ENCODE results near the gene APLF. TPM values are rescaled to one million over a fixed set of nuclear protein-coding genes. Genes with fewer than 3 reads are reported as not detected.

APLF gene, protein sequence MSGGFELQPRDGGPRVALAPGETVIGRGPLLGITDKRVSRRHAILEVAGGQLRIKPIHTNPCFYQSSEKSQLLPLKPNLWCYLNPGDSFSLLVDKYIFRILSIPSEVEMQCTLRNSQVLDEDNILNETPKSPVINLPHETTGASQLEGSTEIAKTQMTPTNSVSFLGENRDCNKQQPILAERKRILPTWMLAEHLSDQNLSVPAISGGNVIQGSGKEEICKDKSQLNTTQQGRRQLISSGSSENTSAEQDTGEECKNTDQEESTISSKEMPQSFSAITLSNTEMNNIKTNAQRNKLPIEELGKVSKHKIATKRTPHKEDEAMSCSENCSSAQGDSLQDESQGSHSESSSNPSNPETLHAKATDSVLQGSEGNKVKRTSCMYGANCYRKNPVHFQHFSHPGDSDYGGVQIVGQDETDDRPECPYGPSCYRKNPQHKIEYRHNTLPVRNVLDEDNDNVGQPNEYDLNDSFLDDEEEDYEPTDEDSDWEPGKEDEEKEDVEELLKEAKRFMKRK
- 4.2 and 4.8 TPM in 2 replicates for total RNA-seq

DNA sequence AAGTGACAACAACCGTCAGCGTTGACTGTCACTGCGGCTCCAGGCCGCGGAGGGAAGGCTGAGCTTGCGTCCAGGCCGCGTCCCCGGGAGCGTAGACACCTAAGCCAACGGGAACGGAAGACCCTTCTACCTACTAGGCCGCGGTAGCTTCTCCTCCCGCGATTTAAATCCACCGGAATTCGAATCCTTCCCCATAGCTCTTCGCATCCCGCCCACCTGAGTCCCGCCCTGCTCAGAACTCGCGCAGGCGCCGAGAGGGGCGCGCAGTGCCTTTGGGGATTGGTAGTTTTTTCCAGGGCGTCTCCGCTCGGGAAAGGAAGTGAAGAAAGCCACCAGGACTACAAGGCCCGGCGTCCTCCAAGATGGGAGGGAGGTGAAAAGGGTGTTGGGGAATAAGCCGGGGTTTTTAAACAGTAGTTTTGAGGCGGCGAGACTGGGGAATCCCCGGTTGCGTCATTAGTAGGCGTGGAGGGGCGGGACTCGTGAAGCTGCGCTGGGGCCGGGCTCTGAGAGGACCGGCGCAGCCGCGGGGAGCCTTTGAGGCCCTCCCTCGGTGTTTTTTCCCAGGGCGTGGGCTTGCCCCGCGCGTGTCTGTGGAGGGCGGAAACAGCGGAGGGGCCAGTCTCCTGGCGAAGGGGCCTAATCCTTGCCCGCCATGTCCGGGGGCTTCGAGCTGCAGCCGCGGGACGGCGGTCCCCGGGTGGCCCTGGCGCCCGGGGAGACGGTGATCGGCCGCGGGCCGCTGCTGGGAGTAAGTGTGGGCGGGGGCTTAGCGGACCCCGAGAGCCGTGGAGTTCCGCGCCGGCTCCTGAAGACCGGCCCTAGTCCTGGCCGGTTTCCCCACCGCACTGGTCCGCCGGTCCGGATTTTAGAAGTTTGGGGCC is at the start of gene APLF, which contains the start of gene FBXO48:
Gene APLF, plus strand, starts transcription at position 509 of the 884 bp plus-strand sequence. Its CDS starts 147 bp downstream, at position 656.
Gene FBXO48, minus strand, starts transcription at position 218 of the 884 bp plus-strand sequence. CDS start 2,149 bp downstream, outside the sequence.
- DNase-seq (ENCODE audit: low read depth, low spot score), result peak; percentile 97

DNA sequence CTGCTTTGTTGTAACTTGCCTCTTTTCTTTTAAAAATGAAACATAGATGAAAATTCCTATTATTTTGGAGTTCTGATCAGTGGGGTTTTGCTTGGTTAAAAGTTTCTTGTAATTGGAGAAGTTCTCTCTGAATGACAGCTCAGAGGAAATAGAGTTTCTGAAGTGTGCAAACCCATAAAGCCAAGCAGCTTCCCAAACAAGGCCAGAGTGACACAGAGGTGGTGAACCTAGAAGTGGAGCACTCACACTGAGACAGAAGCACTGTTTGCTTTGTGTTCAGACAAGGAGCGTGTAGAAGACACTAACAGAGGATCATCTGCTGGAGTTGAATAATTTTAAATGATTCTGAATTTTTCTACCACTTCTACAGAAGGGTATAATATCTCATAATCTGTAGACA is 49.5 kb upstream of the APLF start:
- no peak for DNase-seq (ENCODE audit: low read depth, low spot score)

DNA sequence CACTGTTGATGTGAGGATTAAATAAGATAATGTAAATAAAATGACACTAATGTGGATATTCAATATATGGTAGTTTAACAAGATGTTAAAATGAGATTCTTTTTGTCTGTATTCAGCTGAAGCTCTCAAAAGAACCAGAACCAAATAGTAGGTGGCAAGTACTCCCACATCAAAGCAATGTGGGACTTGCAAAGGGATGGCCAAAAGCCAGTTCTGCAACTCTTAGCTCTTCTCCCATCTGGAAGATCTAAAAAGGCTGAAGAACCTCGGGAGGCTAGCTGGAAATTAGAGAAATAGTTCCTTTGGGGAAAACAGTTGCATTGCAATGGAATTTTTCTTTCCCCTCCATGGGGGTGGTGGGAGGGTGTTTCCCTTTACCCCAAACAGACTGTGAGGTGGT is 49.0 kb upstream of the APLF start:
- DNase-seq (ENCODE audit: low read depth, low spot score), result no peak

DNA sequence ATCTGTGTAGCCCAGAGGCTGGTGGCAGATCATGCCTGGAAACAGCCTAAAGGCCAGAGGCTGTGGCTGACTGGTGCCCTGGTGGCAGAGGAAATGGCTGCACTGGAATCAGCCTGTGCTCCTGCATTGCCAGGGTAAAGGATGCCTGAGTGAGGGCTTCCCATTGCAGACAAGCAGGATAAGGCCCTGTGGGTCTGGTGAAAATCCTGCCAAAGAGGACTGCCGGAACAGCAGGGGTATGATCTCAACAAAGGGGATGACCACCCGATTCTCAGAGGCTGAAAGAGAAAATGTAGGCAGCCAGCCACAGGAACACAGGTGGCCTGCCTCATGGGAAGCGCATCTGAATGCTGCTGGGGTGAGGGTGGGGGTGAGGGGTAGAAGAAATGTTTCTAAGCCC is 48.5 kb upstream of the APLF start:
- DNase-seq (ENCODE audit: low read depth, low spot score), result no peak

DNA sequence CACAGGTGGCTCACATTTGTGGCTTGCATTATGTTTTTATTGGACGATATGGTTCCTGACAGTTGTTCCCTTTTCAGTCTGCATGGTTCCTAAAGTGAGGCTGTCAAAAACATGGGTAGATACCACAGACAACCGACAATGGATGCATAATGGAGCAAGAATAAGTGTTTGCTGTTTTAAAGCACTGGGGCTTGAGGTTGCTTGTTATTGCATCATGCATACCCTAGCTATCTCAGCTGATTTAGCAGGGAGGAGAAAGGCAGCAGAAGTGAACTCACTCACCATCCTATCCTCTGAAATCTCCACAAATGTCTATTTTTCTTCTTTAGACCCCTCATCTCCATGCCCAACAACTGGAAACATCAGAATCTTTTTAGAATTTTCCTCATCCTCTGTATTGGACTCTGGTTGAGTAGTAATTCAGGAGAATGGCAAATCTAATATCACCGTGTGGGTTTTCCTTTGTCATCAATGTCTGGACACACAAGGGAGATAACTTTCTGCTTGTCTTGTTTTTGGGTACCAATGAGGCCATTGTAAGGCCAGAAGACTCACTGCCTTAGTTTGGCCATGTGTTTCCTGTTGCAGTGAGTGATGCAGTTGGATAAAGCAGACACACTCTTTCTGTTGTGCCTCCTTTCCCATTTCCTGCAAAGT is 47.0 kb upstream of the APLF start:
- no peak for DNase-seq (ENCODE audit: low read depth, low spot score)

DNA sequence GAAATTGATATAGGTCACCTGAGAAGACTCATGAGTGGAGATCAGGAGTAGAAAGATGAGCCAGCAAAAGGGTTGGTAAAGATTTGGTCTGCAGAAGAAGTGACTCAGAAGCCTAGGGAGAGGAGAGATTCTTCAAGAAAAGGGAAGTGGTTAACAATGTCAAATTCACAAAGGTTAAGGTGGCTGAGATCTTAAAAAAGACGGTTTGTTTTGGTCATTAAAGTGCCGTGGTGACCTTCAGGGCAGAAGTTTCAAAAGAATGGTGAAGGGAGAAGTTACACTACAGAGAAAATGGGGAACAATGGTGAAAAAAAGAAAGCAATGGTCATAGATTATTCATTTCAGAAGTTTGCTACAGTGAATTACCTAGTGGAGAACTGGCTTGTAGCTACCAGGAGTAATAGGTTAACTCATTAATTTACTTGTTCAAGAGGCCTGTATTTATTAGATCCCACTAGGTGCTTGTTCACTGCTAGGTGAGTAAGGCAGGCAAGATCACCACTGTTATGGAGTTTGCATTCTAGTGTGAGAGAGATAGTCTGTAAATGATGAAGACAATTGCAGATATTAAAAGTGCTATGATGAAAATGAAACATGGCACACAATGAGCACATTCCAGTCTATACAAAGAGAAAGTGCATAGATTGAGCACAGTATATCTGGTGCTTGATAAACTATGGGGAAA is 43.3 kb upstream of the APLF start:
- no peak for DNase-seq (ENCODE audit: low read depth, low spot score)

DNA sequence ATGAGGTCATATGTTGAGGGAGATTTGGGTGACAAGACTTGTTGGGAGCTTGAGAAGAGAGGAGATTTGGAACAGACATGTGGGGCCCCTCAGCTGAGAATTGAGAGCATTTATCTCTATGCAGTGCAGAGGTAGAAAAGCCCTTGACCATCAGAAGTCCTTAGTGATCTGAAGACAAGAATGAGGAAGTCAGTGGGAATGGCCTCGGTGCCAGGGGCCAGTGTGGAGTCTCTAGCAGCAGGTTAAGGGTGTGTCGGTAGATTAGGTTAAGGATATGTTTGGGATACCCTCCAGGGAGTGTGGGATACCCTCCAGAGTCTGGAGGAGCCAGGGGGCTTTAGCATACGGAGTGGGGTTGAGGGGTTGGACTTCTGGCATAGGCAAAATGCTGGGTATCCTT is 41.9 kb upstream of the APLF start:
- no peak for DNase-seq (ENCODE audit: low read depth, low spot score)

DNA sequence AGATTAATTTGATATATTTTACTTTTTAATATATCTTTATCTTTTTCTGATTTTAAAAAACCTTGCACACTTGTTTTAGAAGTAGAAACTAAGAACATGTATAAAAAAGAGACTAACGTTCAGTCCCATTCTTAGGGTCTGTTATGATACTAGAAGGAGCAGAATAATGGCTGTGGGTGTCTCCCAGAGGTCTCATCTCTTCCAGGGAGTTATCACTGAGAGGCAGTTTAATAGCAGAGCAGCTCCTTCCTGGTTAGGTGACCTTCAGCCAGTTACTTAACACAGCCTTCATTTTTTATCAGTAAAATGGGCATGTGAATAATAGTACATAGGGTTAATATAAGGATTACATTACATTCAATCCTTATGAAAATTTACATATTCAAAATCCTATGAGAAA is 40.9 kb upstream of the APLF start:
- no peak for DNase-seq (ENCODE audit: low read depth, low spot score)

DNA sequence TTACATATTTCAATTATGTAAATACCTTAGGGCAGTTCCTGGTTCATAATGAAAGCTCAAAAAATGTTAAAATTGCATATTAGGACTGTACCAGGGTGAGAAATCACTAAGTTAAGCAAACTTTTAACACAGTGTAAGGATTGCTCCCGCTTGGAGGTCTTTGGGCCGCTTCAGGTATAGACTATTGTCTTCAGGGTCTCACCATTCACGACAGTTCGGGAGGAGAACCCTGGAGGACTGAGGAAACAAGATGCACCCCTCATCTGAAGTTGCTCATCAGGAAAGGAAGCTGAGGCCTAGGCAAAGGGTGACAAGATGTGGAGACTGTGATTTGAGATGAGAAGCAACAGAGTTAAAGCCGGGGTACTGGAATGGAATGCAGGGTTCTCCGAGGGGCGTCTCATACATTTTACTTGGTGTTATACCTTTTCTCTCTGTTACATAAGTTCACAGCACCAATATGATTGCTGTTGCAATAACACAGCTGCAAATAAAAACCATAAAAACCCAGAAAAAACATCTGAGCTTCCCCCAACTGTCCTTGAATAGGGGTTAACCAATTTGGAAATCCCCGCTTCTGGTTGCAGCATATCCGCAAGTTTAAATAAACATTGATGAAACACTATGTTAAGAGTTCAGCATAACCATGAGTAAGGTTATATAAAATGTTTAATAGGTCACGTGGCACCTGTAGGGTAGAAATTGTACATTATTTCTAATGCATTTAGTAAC is 40.4 kb upstream of the APLF start:
- no peak for DNase-seq (ENCODE audit: low read depth, low spot score)

DNA sequence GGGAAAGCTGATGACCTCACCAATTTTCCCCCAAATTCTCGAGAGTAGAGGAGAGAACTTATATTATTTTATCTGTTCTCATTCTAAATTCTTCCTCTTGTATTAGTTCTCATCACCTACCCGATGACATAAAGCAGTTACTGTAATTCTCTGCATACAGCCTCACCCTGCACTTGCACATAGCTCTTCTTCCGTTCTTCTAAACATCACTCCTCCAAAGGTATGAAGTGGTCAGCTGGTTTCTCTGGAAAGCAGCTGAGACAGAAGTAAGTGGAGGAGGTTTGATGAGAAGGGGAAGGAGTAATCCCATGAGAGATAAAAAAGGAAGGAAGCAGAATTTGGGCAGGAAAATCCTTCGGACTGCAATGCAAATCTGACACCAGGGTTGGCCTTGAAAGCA is 39.3 kb upstream of the APLF start:
- DNase-seq (ENCODE audit: low read depth, low spot score), result no peak

DNA sequence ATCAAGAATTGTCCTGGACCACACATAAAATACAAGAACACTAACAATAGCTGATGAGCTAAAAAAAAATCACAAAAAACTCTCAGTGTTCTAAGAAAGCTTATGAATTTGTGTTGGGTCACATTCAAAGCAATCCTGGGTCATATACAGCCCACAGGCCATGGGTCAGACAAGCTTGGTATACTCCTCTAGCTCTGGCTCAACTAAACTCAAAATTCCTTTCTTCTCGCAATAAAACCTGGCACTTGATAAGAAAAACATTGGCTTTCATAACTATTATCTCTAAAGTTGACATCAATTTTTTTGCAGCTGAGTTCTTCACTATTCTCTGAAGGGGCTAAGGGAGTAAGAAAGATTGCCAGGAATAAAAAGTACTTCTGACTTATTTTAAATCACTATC is 38.6 kb upstream of the APLF start:
- DNase-seq (ENCODE audit: low read depth, low spot score), result no peak

DNA sequence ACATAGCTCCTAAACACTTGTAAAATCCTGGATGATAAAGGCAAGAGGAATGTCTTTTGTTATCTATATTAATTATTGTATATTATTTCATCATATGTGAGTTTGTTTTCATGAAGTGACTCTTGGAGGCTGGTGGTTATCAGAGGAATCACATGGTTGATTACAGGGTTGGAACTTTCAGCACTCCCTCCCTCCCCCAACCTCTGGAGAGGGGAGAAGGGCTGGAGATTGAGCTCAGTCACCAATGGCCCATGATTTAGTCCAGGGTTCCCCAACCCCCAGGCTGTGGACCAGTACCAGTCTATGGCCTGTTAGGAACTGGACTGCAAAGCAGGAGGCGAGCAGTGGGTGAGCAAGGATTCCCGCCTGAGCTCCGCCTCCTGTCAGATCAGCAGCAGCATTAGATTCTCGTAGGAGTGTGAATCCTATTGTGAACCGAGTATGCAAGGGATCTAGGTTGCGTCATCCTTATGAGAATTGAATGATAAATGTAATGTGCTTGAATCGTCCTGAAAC is 38.0 kb upstream of the APLF start:
- DNase-seq (ENCODE audit: low read depth, low spot score), result no peak

DNA sequence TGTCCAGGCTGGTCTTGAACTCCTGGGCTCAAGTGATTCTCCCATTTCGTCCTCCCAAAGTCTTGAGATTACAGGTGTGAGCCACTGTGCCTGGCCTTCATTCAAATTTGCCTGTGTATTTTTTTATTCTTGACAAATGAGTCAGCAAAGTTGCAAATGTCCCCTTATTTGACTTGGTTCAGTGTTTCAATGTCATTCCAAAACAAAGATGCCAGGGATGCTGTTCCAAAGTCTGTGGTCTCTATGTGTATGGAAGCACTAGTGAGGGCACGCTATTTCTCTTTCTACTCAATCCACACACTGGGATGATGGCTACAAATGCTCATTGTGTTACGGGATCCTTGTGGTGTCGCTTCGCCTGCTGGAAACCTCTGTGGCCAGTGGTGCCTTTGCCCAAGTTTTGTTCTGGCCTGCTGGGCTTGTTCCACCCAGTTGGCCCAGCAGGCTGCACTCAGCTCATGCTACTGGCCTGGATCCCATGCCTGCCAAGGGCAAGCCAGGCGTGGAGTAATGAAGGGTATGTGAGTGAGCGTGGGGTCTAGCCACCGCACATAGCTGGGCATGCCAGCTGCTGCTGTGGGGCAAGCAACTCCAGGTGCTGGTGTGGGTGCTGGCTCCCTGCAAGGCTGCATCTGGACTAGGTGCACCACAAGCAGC is 35.9 kb upstream of the APLF start:
- DNase-seq (ENCODE audit: low read depth, low spot score), result no peak

DNA sequence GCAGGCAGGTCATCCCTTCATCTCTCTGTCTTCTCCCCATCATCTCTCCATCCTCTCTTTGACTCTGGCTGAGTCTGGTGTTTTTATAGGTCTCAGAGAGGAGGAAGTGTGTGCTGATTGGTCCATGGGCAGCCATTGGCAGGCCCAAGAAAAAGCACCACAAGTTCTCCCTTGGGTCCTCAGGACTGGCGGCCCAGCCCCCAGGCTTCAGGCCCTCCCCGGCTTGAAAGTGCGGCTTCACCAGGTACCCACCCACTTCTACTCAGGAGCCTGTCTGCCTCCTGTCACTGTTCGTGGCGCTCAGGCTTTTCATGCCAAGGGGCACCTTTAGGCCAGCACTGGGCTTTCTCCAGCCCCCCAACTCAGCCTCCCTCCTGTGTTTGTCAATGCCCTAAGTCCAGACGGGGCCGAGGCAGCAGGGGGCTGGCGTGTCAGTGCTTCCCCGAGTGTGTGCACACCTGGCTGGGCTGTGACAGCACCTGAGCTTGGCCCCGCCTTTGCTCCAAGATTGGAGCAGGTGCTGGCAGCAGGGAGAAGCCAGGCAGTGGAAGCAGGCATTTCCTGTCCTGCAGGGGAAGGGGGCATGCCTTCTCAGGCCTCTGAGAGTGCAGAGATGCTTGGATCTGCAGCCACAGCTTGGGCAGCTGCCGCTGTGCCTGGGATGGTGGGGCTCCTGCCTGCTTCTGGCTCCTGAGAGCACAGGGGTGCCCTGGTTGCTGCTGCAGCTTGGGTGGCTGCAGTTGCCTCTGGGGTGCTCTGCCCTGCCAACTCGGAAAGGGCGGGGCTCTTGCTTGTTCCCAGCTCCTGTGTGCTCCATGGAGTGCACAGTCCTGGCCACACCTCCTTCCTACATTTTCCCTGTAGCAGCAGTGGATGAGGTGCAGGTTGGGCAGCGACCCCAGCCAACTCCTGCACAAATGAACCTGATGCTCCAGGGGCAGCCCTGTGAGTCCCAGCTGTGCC is 34.4 kb upstream of the APLF start:
- DNase-seq (ENCODE audit: low read depth, low spot score), result no peak

DNA sequence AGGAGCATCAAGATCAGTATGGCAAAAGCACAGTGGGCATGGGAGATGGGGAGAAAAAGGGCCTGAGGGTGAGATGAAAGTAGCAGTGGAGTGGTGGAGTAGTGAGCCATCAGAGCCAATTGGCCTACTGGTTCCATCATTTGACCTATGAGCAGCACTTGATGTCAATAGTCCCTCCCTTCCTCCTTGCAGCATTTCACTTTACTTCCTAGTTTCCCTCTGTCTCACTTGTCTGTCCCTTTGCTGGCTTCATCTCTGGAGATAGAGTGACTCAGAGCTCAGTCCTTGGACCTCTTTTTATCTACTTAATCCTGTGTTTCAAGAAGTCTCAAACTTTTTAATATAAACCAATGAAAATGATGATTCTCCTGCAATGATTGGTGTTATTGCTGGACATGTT is 32.4 kb upstream of the APLF start:
- no peak for DNase-seq (ENCODE audit: low read depth, low spot score)

DNA sequence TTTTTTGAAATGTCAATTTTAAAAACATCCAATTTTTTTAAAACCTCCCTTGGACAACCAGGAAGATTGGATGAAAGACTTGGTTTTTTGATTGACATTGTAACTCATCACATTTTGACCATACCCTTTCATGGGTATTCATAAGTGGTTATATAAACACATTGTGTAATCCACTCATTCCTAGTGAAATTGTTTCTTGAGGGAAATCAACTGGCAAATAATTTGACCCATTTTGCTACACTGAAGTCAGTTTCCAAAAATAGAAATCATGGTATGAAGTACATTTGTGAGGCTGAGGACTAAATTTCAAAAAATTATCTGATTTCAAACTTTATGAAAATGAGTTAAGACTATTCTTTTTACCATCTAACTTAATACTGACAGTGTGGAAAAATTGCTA is 31.8 kb upstream of the APLF start:
- DNase-seq (ENCODE audit: low read depth, low spot score), result no peak

DNA sequence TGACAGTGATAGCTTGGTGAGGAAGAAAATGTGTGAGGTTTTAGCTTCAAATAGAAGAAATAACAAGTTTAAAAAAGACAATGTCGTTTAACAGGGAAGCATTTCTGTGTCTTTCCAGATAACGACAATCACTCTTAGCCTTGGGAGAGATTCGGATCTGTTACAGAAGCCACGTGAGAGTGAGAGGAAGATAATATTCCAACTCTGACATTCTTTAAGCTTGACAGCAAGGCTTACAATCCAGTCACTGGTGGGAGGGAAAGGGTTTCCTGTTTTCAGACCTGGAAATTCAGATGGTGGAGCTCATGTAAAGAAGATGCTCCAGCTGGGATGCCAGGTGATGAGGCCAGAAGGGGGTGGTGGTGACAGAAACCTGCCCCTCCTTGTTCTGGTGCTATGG is 31.1 kb upstream of the APLF start:
- DNase-seq (ENCODE audit: low read depth, low spot score), result no peak
